ENCODE results near the gene MRPL54.

MRPL54 gene

DNA sequence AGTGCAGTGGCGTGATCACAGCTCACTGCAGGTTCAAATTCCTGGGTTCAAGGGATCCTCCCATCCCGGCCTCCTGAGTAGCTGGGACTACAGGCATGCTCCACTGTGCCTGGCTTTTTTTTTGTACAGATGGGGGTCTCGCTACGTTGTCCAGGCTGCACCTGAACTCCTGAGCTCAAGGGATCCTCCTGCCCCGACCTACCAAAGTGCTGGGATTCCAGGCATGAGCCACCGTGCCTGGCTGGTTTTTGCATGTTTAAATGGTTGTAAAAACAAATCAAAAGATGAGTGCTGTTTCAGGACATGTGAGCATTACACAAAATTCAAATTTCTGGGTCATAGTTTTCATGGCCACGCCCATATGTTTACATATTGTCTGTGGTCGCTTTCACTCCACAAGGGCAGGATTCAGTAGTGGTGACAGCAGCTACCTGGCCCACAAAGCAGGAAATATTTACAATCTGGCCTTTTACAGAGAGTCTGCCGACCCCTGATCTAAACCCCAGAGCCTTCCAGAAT lies 18.4 kb downstream of the MRPL54 start:
- no peak overlapping the region for H3K4me3 ChIP-seq (replicated peaks in 1 of 2; ENCODE audit: low read depth in 2 of 2, low read length in 2 of 2)
- no peak for TF ChIP-seq CTCF (IDR thresholded peaks at IDR 0.05; ENCODE audit: low read depth, low read length)
- DNase-seq (ENCODE audit: low read depth in 2 of 2) = no peak

DNA sequence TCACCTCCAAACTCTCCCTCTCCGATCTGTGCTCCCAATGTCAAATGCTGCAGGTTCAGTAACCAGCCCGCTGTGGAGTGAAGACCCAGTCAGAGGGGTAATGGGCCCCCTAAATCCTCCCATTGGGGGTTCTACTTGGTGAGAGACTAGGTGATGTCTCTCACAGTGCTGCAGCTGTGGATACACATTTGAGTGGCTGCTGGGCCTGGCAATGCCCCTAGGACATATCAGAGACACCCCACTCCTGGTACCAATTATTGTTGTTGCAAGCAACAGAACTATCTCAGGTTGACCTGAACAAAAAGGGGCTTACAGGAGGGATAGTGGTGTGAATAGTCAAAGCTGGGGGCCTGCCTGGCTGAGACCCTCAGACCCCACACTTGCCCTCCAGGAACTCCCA lies 19.1 kb downstream of the MRPL54 start:
- no peak for DNase-seq (ENCODE audit: low read depth in 2 of 2)
- TF ChIP-seq CTCF (IDR thresholded peaks at IDR 0.05; ENCODE audit: low read depth, low read length) = no peak
- no peak overlapping the region for H3K4me3 ChIP-seq (replicated peaks in 1 of 2; ENCODE audit: low read depth in 2 of 2, low read length in 2 of 2)

DNA sequence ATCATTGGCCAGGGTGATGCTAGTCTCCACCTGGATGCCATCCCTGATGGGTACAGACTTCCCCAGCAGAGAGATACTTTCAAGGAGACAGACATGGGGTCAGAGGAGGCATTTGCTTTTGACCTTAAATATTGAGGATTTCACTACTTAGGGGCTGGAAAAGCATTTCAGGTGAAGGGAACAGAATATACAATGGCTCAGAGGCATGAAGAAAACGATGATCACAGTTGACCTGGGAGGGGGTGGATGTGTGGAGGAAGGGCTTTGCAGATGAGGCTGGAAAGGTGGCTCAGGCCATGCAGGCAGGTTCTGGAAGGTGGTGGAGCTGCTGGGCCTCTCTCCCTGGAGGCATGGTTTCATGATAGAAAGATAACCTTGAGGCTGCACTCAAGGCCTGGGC lies 19.8 kb downstream of the MRPL54 start:
- no peak overlapping the region for H3K4me3 ChIP-seq (replicated peaks in 1 of 2; ENCODE audit: low read depth in 2 of 2, low read length in 2 of 2)
- no peak for TF ChIP-seq CTCF (IDR thresholded peaks at IDR 0.05; ENCODE audit: low read depth, low read length)
- no peak for DNase-seq (ENCODE audit: low read depth in 2 of 2)

GRCh38 chr19:3782903-3783302 lies 20.4 kb downstream of the MRPL54 start:
- H3K4me3 ChIP-seq (replicated peaks in 1 of 2; ENCODE audit: low read depth in 2 of 2, low read length in 2 of 2) = no peak overlapping the region
- no peak for DNase-seq (ENCODE audit: low read depth in 2 of 2)
- TF ChIP-seq CTCF (IDR thresholded peaks at IDR 0.05; ENCODE audit: low read depth, low read length) = no peak

GRCh38 chr19:3783660-3784584 lies 21.4 kb downstream of the MRPL54 start:
- H3K4me3 ChIP-seq (replicated peaks in 1 of 2; ENCODE audit: low read depth in 2 of 2, low read length in 2 of 2) = no peak overlapping the region
- peak; percentile 27 for TF ChIP-seq CTCF (IDR thresholded peaks at IDR 0.05; ENCODE audit: low read depth, low read length)
- DNase-seq (ENCODE audit: low read depth in 2 of 2) = no peak

DNA sequence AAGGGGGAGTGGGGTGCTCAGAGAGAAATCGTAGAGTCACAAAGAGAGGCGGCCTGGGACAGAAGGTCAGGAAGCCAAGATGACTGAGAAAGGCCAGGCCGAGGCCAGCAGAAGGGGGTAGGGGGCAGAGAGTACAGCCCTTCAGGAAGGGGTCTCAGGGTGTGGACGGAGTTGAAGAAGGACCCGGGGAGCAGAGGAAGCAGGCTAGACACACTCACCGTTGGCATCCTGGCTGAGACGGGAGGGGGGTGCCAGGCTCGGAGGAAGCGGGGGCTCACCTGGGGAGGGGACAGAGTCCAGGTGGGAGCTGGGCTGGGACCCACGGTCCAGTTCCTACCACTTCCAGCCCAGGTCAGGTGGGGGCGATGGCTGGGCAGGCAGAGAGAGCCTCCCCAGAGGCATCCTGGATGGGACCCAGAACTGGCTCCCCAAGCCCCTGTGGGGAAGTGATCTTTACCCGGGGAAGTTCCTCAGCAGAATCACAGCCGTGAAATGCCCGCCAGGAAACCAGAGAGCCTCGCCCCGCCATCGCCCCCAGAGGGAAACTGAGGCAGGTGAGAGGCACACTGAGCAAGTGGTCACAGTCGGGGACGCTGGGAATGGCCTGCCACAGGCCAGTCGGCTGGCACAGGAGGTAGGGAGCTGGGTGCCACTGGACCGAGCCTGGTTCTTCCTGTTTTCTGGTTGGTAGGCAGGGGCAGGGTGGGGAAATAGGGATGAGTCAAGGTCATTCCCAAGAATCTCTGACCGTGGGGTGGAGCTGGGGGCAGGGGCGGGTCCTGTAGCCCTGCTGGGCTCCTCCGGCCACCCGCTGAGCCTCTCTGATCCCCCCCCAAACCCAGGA lies 22.3 kb downstream of the MRPL54 start:
- no peak overlapping the region for H3K4me3 ChIP-seq (replicated peaks in 1 of 2; ENCODE audit: low read depth in 2 of 2, low read length in 2 of 2)
- no peak for TF ChIP-seq CTCF (IDR thresholded peaks at IDR 0.05; ENCODE audit: low read depth, low read length)
- DNase-seq (ENCODE audit: low read depth in 2 of 2) = no peak
